HUDEP-2 (cell line): ENCODE measurements around the gene RALGAPB.
A peak's percentile ranks its signal among the peaks of the same experiment; 100 is the strongest.
"Not testable (repeated sequence)": the region's sequence is repeated elsewhere in the genome, so short reads cannot be mapped to it uniquely, and the experiment has no call there.

Source experiments
- DNase-seq, 76 experiments: peaks; one replicate each; lab custom pipeline; 2025; ENCODE audit not compliant: unreplicated experiment in 76 of 76; lab: John Stamatoyannopoulos, UW

Gene RALGAPB

DNA sequence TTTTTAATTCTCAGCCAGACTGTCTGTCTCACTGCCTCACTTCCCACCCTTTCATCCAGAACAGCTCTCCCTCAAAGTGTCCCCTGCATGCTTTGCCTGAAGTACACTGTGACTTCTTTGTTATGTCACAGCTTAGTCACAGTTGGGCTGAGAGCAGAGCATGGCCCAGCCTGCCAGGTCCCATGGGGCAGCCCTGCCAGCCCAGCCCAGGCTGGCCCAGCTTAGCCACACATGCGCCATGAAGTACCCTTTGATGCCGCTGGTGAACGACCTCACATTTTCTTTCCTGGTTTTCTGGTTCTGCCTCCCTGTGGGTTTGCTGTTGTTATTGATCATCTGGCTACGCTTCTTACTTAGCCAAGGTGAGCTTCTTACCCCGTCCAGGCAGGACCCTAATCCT is 108.4 kb downstream of the RALGAPB start, which contains the start of gene ADIG:
Gene ADIG, plus strand, starts transcription at position 185 of the 400 bp plus-strand sequence. Its CDS starts 54 bp downstream, at position 239.
- no peak for DNase-seq

DNA sequence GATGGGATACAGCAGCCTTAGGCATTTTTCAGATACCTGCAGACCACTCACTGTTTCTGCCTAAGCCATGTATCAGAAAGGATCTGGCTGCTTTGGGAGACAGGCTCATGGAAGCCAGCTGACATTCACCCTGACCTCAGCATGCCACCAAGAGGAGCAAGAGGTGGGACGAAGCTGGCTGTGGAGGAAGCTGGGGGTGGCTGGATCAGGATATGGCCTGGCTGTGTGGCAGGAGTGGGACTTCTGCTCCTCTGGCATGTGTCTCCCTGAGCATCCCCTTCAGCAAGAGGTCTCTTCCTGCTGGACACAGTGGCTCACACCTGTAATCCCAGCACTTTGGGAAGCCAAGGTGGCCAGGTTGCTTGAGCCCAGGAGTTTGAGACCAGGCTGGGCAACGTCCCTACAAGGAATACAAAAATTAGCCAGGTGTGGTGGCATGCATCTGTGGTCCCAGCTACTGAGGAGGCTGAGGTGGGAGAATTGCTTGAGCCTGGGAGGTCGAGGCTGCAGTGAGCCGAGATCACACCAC is 109.3 kb downstream of the RALGAPB start:
- no peak for DNase-seq

DNA sequence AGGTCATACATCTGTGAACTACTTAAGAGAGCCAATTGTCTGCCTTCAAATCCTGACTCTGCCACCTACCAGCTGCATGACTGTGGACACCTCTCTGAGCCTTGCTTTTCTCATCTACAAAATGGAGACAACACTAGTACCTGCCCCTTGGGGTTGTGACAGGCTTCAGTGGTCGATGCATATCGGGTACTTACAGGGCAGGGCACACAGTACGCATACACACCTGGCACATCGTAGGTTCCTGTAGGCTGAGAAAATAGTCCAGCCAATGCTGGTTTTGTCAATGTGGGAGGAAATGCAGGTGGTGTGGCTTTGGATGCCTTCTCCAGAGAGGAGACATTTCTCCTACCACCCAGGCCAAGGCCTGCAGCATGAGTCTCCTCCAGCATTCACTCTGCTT is 110.7 kb downstream of the RALGAPB start:
- no peak for DNase-seq

DNA sequence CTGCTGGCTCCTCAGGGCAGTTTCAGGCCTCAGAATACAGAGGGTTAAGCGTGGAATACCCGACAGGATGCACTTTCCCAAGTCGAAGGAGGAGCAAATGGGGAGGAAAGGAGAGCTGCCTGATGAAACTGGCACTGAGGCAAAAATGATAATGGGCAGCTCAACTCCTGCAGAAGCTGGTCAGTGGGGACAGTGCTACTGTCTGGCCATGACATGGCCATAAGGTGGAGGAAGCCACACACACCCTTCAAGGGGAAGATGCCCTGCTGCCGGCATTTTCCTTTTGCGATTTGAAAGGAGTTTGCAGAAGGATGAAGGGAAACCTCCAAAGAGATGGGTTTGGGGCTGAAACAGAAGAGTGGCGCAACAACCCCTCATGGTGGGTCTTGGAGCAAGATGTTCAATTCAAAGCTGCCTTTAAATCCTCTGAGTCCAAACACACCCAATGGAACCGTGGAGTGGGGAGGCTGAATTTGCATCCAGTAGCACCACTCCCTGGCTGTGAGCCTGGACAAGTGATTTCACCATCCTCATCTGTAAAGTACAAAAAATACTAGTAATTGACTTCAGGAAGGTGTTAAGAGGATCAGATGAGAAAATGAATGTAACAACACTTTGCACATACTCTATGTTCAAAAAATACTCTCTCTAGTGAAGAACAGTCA is 111.6 kb downstream of the RALGAPB start:
- DNase-seq, result no peak

DNA sequence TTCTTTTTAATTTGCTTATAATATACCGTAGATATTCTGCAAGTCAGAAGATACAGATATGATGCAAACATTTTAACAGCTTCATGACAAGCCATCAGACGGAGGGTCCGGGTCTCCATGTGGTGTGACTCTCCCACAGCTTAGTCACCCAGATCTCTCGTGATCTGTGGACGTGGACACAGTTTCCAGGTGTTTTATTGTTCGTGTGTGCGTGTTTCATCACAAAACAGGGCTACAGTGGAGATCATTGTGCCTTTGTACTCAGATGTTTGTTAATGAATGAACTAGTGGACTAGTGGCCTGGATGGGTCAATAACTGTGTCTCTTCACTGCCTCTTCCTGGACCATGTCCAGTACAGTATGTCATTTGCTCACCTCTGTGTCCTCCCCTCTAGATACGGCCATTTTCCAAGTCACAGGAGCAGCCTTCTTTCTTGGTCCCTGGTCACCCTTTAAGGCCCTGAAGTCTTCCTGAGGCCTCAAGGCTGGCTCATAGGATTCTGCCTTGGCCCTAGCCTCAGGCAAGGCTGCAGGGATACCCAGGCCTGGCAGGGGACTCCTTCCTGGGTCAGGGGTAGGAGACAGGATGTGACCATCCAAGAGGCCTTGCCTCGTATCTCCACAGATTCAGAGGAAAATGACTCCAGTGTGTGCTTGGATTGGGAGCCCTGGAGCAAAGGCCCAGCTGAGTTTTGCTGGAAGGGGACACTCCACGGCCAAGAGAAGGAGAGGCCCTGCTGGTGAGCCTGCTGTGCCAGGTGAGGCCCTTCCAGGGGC is 112.9 kb downstream of the RALGAPB start:
- no peak for DNase-seq

DNA sequence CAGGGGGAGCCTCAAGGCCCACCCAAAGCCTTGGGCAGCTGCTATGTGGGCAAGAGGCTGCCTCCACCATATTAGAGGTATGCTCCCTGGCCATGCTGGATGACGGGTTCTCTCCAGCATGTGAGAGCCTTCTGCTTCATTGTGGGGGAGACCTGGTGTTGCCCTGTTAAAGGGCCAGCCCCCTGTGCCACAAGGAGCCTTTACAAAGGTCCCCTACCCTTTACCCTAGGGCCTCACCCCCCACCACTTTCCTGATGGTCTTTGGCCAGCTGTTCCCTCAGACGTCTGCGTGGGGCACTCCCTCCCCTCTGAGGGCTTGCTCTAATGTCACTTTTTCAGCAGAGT is 113.5 kb downstream of the RALGAPB start:
- DNase-seq, result no peak

DNA sequence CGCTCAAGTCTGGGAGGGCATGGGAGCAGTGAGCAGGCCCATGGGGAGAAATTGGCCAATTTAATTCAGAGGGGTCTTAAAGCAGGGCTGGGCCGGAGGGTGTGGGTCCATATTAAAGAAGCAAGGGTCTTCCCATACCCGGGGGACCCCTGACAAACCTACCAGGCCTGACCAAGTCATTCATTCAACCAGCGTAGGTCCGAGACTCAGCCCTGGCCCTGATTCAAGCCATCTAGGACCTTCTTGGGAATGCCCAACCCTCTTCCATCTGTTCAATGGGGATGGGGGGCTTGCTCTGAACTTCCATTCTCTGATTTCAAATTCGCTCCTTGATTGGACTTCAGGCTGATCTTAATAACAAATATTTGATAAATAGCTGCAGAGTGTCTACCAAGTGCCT is 115.7 kb downstream of the RALGAPB start:
- DNase-seq, result no peak

DNA sequence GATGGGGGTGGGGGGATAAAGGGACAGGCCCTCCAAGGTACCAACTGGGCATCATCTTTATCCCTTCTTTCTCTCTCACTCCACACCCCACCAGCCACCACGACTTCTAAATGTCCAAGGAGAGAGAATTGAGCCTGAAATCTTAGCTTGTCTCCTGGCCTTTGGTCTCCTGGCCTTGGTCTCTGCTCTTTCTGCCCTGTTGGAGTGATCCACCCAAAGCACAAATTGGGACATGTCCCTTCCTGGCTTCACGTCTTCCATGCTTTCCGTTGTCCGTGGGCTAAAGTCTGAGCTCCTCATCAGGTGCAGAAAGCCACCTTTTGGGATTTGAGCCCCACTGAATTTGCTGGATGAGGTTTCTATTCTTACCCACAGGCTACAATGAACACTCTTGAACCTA is 116.7 kb downstream of the RALGAPB start:
- no peak for DNase-seq

DNA sequence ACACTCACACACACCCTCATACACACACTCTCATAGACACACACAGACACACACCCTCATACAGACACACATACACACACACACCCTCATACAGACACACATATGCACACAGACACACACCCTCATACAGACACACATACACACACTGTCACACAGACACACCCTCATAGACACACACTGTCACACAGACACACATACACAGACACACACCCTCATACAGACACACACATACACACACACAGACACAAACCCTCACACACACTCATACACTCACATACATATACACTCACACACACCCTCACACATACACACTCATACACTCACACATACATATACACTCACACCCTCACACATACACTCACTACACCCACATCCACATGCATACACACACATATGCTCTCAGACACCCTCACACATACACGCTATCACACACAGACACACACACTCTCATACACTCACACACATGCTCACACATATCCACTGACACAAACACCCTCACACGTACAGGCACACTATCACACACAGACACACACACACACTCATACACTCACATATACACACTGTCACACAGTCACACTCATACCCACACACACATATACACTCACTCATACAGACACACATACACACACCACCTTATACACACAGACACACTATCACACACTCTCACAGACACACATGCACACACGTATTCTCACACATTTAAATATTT is 117.5 kb downstream of the RALGAPB start:
- DNase-seq, result no peak

DNA sequence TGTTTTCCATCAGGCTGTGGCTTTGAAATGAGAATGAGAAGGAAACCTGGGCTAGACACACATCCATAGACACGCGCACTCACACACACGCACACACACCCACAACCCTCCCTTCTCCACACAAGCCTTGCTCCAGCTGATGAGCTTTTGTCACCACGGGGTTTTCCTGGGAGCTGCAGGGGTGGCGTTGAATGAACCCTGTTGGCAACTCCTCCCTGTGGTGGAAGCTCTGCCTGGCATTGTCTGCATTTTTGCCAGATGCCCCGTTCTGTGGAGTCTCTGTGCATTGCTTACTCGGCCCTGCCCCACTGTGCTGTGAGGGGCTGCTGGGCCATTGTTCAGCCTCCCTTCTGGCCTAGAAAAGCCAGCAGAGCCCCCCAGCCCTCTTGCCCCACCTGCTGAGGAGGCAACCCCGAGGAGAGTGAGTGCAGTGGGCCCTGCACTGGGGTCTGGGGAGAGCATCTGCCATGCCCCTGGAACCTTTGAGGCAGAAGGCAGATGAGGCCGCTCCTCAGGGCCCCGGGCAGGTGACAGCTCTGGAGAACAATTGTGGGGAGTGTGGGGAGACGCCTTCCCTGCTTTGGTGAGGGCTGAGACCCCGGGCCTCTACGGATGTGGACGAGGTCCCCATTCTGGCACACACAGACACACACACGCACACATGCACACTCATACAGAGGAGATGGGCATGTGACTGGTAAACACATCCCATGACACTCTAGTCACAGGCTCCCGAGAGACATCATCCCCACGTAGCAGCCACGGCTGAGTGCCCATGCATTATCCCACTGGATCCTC is 118.2 kb downstream of the RALGAPB start:
- no peak for DNase-seq

DNA sequence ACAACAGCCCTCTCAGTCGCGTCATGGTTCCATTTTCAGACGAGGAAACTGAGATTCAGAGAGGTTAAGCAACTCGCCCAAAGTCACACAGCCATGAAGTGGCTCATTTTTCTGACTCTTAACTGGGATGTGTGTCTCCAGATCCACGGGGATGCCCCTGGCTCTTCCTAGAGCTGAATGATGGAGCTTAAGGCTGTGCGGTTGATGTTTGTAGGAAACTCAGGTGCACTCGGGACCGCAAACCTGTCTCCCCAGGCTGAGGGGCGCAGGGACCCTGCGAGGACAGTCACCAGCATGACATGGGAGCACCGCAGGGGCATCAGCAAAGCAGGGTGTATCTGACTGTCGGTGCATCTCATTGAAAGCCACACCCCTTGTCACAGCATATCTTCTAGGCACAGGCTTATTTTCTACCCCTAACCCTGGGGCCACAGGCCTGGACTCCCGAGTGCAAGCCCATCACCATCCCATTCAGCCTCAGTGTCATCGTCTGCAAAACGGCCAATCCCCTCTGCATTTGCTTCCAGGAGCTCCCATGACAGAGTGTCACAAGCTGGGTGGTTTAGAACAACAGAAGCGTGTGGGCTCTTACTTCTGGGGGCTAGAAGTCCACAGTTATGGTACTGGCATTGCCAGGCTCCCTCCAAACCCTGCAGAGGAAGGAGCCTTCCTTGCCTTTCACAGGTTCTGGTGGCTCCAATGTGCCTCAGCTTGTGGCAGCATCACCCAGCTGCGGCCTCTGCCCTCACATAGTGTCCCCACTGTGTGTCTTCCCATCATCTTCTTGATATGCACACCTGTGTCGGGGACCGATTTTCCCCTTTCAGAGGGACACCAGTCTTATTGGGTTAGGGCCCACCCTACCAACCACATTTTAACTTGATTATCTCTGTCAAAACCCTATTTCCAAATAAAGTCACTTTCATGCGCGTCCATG is 119.1 kb downstream of the RALGAPB start:
- DNase-seq, result no peak

DNA sequence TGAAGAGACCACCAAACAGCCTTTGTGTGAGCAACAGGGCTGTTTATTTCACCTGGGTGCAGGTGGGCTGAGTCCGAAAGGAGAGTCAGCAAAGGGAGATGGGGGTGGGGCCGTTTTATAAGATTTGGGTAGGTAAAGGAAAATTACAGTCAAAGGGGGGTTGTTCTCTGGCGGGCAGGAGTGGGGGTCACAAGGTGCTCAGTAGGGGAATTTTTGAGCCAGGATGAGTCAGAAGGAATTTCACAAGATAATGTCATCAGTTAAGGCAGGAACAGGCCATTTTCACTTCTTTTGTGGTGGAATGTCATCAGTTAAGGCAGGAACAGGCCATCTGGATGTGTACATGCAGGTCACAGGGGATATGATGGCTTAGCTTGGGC is 119.8 kb downstream of the RALGAPB start:
- DNase-seq, result not testable (repeated sequence)

DNA sequence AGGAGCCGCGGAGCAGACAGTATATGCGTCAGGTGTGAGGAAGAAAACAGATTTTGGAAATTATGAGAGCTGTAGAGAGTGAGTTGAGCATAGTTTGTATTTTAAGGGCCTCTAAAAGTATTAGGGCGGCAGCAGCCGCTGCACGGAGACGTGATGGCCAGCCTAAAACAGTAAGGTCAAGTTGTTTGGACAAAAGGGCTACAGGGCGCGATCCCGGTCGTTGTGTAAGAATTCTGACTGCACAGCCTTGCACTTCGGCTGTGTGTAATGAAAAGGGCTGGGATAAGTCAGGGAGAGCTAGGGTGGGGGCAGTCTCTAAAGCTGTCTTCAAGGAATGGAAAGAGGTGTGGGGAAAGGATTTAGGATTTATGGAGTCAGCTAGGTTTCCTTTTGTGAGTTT is 121.6 kb downstream of the RALGAPB start:
- DNase-seq, result not testable (repeated sequence)

DNA sequence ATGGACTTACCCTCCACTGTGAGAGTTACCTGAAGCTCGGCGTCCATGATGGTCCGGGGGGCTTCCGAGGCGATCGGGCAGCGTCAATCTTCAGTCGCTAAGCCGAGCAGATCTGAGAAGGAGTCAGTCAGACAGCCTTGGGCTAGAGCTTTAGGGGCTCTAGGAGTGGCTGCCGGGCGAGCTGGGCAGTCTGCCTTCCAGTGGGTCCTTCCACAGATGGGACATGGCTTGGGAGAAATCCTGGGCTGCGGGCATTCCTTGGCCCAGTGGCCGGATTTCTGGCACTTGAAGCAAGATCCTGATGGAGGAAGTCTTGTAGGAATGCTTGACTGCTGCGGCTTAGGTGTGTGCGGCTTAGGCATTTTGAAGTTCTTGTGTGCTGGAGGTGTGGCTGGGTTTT is 123.2 kb downstream of the RALGAPB start:
- not testable (repeated sequence) for DNase-seq

DNA sequence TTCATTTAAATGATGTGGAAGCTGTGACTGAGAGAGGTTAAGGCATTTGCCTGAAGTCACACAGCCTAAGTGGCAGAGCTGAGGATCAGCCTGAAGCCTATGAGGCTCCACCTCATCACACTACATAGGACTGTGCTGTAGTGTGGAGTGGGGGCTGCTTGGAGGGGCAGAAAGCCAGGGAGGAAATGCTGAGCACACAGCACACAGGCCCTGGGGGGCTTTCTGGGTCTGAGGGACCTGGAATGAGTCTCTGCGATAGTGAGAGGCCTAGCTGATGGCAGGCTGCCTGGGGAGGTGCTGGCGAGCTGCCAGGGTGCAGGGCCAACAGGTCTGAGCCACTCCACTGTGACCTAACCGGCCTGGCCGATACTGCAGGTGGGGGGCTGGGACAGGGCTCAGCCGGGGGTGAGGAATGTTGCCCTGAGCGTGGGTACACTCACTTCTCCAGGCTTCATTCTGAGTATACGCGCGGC is 126.8 kb downstream of the RALGAPB start:
- DNase-seq, result peak in 9 of 76 experiments; percentile 3 to 54 (median 39)

DNA sequence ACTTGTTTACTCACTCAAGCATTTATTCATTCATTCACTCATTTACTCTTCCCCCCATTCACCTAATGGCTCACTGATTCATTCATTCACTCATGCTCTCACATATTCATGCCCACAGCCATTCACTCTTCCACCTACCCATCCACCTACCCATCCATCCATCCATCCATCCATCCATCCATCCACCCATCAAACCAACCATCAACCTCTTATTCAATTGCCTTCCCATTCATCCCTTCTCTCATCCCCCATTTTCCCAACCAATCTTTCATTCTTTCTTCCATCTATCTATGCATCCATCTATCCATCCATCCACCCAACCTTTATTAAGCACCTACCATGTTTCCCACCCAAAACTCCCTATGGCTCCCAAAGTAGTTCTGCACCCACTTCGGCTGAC is 127.4 kb downstream of the RALGAPB start:
- DNase-seq, result no peak

DNA sequence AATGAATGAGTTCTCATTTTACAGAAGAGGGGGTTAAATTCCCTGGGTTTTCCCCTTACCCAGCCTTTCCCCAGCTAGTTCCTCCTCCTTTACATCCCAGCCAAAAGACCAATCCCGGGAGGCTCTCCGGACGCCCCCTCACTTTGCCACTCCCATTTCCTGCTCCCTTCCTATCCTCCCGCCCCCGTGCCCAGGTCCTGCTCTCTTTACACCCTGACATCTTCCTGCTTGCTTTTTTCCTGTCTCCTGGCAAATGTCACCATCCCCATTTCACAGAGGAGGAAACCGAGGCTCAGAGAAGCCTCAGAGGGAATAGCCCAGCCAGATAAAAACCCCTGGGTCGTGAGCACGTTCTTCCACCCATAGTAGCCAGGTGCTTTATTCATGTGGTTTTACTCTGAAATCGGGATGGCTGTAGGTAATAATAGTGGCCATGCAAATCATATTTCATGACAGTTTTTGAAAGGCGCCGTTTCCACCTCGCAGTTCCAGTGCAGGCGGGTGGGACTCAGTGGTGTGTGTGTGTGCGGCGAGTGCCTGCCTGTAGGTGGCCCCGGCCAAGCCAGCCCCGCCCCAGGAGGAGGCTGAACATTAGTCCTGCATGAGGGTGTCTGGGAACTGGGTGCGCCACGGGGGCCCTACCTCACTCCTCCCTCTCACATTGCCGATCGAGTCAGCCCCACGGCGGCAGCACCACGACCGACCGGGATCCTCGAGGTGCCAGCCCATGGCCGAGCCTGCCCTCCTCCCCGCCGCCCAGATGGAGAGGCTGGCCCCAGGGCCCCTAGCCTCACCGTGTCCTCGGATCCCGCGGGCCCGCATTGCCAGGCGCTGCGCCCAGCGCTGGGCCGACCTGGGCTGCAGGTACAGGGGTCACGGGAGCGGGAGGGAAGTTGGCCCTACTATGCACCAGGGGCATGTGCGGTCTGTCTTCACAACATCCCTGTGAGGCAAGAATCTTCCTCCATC is 128.9 kb downstream of the RALGAPB start, which contains the start of gene ARHGAP40:
Gene ARHGAP40, plus strand, starts transcription at position 594 of the 969 bp plus-strand sequence.
- DNase-seq, result peak in 21 of 76 experiments; percentile 2 to 40 (median 13)

DNA sequence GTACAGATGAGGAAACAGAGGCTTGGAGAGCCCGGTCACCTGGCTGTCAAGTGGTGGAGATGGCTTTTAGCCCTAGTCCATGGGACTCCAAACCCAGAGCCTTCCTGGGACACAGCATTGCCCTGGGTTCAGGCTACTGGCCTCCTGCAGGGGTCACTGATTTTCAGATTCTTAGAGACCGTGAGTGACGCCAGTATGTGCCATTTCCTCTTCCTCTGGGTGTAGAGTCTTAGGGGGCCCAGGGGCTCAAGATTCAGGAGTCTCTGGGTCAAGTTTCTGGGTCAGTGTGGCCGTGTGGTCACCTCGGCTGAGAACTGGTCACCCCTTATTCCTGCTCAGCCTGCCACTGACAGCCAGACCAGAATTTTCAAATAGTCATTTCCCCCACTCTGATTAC is 129.5 kb downstream of the RALGAPB start:
- no peak for DNase-seq
